Stimulated activated CD8-positive, alpha-beta memory T cell treated with anti-CD3 and anti-CD28 coated beads, Interleukin-4, amount 100 ng/mL, for 24 hours (primary cell): ENCODE measurements around the gene RNGTT.

ENCODE experiments used
- DNase-seq: peaks from one replicate; pipeline ENCODE4 v3.0.0-alpha.2; 2020; ENCODE audit warnings: low read depth

Gene RNGTT

DNA sequence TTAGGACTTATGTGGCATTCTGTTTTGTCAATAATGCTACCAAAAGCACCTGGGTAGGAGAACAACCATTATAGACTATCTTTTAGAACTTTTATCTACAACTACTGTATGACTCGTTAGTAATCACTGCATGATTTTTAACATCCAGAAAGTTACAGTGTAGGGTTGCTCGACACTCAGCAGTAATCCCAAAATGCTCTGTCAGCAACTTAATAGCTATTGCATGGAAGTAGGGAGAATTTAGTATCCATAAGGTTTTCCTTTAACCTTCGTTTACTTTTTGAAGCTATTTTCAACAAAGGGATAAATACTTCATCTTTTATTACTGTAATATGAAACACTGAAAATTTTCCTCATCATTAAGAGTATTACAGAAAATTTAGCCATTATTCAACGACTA lies 309.5 kb downstream of the RNGTT start:
- no peak for DNase-seq

DNA sequence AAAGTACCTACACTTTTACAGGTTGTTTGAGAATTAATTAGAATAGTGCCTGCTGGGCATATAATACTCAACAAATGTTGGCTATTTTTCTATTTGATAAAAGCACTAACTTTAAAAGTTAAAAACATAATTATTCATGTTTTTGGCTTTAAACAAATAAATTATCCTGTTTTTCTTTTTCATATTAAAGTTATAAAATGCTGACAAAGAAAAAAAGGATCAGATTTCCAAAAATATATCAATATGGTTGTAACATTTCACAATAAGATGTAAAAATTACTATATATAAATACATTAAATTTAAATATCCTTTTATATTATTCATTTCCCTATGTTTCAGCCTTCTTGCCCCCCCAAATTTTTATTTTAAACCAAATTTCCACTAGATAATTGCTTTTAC lies 312.0 kb downstream of the RNGTT start:
- DNase-seq, result no peak

DNA sequence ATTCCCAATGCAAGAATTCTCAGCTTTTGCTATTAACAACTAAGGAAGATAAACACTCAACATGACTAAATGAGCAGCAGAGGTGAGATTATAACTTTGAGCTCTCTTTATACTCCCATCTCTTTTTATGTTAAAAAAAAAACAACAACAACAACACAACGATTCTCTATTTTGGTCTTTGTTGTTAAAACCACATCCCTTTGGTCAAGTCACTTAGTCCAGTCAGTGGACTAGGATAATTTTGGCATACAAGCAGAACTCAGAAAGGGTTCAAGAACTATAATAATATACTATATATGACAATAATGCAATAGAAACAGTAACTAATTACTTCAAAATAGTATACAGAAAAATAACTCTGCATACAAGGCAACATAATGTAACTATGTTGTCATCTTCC lies 312.4 kb downstream of the RNGTT start:
- no peak for DNase-seq

- no peak for DNase-seq
Measured at GRCh38 chr6:88650029-88650619, 313.3 kb downstream of the RNGTT start.

DNA sequence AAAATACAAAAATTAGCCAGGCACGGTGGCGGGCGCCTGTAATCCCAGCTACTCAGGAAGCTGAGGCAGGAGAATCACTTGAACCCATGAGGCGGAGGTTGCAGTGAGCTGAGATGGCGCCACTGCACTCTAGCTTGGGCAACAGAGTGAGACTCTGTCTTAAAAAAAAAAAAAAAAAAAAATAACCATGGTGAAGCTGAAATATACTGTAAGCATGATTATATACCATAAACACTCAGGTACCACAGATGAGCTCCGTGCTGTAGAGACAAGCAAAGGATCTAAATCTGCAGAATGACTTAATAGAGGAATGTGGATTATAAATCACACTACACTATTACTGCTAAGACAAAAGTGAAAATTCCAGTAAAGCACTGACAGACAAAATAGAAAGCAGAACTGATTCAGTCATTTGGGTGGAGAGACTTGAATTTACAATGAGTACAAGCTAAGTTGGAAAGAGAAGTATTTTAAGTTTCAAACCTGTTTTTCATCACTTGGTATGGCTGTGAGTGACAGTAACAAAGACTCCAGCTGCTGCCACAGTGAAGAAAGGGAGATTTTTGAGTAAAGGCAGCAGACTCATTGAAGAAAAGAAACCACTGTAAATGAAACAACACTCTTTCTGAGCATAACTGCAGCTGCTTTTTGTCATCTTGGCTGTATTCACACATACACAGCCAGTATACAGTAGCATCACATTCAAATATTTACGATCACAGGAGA lies 322.1 kb downstream of the RNGTT start:
- DNase-seq, result no peak

GRCh38 chr6:88637761-88638545 lies 325.5 kb downstream of the RNGTT start:
- DNase-seq, result no peak

GRCh38 chr6:88636871-88637270 lies 326.5 kb downstream of the RNGTT start:
- DNase-seq, result no peak

DNA sequence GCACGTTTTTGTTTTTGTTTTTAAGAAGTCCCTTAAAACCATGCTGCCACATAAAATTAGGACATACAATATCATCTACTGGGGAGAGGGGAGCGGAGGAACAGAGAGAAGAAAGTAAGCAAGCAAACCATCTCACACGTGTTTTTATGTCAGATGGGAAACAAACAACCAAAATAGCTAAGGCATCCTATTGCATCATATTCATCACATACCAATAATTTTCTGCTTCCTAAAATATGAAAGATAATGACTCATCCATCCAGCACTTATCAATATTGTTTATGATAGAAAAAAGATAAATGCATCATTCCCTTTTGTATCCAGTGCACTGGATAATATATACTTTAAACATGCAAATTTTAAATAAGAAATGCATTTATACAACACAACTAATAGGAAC lies 329.6 kb downstream of the RNGTT start:
- DNase-seq, result no peak

DNA sequence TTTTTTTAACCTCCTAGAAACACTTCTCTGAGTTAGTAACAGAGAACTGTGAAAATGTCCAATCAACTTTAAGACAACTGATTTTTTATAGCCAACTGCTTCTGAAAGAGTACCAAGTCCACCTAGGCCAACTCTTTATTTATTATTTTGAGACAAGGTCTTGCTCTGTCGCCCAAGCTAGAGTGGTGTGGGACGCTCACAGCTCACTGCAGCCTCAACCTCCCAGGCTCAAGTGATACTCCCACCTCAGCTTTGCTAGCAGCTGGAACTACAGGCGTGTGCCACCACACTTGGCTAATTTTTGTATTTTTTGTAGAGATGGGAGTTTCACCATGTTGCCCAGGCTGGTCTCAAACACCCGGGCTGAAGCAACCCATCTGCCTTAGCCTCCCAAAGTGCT lies 331.6 kb downstream of the RNGTT start:
- no peak for DNase-seq

GRCh38 chr6:88629838-88630494 lies 333.5 kb downstream of the RNGTT start:
- DNase-seq, result no peak

DNA sequence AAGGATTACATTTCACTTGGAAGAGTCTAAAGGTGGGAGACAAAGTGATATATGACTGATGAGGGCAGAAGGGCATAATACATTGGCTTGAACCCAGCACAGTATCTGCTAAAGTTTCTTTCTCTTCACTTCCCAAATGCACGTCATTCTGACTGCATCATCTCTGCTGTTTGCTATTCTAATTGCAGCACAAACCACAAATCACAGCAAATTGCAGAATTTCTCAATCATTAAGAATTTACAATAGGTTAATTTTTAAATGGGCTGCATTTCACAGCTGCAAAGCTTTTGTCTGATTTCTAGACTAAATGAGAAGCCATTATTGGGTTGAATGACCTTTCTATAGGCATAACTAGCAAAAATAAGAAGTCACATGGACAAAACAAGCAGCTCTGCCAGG lies 337.0 kb downstream of the RNGTT start:
- no peak for DNase-seq

- no peak for DNase-seq
Measured at GRCh38 chr6:88623531-88623930, 339.9 kb downstream of the RNGTT start.

DNA sequence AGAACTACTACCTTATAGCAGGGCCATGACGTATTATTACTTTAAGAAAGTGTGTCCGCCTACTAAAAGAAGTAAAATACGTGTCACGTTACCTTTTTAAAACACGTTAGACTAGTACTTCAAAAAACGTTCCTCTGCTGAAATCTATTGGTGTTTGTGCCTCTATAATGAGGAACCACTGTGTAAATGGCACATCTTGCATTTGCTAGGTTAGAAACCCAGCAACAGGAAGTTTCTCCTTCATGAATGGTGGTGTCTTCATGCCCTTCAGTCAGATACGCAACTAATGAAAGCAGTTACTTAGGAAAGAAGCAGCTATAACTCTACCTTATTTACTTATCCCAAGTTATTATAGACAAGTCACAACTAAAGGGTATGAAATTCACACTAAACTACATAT lies 343.5 kb downstream of the RNGTT start:
- no peak for DNase-seq

GRCh38 chr6:88616380-88616779 lies 347.0 kb downstream of the RNGTT start:
- no peak for DNase-seq

GRCh38 chr6:88614316-88614877 lies 349.0 kb downstream of the RNGTT start:
- no peak for DNase-seq

- DNase-seq, result no peak
Measured at GRCh38 chr6:88612631-88613030, 350.8 kb downstream of the RNGTT start.

GRCh38 chr6:88611721-88612120 lies 351.7 kb downstream of the RNGTT start:
- no peak for DNase-seq

DNA sequence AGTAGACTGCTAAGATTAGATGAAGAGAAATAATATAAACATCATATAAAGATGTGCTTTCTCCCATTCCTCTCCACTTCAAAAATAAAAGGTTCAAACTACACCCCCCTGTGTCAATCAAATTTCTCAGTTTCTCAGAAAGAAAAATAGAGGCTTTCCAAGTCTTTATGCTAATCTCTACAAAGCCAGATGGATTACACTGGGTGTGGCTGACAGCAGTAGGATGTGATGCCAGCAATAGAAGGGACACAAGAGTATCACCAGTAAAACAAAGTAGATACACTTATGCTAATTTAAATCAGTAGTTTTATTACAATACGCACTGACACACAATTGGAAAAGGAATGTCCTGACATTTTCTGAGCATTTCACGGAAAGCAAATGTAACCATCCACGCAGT lies 353.4 kb downstream of the RNGTT start:
- no peak for DNase-seq

DNA sequence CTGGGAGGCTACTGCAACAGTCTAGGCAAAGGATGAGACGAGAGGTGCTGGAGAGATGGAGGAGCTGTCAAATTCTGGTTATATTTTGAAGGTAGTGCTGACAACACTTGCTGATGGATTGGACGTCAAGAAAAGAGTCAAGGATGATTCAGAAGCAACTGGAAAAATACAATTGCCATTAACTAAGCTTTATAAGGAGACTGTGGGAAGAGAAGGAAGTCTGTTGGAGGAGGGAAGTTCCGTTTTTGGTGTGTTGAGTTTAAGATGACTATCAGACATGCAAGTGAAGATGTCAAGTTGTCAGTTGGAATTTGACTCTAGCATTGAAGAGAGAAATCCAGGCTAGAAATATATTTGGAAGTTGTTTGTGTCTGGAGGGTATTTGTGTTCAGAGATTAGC lies 358.1 kb downstream of the RNGTT start:
- DNase-seq, result no peak

DNA sequence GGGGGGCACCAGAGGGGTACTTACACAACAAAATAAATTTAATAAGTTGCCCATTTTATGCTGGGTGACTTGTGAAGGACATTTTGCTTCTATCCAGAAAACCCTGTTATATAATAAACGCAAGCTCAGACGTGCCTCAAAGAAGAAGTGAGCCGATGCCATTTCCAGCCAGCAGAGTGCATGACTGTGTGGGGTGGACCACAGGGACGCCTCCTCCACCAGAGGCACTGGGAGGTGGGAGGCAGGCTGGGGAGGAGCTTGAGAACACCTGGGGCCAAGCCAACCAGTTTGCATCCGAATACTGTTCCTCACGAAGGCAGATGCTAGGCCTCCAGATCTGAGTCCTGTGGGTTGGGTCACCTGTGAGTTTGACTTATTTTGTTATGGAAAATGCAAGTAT lies 363.8 kb downstream of the RNGTT start:
- no peak for DNase-seq

GRCh38 chr6:88596801-88597200 lies 366.6 kb downstream of the RNGTT start:
- DNase-seq, result no peak

DNA sequence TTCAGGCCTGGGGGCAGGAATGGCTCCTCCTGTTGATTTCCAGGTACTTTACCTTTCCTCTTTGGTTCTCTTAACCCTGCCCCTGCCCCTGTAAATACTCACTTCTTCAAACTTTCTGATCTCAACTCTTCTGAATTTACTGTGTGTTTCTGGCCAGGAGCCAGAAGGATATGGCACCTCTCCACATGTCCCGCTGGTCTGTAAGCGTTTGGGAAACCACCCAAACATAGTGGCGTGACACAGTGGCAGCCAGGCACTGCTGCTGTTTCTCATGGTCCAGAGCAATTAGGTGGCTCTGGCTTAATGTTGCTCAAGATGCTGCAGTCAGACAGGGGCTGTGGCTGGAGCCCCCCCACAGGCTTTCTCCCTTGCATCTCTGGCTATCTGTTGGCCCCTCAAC lies 374.5 kb downstream of the RNGTT start:
- DNase-seq, result no peak

DNA sequence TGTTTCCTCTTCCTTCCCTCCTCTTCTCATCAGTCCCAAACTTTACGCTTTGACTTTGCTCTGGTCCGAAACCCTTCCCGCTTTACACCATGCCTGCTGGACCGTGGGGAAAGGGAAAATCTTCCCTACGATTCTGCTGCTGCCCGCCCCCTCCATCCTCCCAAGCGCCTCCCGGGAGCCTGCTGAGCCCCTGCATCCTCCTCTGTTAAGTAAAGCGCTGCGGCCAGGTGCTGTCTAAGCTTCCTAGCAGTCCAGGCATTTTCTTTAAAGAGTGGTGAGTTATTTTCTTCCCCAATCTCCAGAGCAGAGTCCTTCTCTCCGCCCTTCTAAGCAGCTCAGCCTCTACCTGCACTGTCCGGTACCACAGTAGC lies 376.3 kb downstream of the RNGTT start:
- DNase-seq, result no peak
